RWPE1 (cell line): ENCODE results near the gene HES5.

Source experiments
- CTCF ChIA-PET: fragments of 350-600 bp; sonication (Branson Sonifier 250); formaldehyde crosslinking; extraction: SDS; loops from one replicate; lab custom pipeline; 2021; lab: Yijun Ruan, JAX
- POLR2A ChIA-PET: fragments of 400-600 bp; formaldehyde crosslinking; extraction: SDS; loops from one replicate; lab custom pipeline; 2020; ENCODE audit warnings: antibody characterized with exemption; ENCODE audit not compliant: low non-redundant PET; lab: Yijun Ruan, JAX
- DNase-seq: peaks from one replicate; pipeline ENCODE4 v3.0.0; 2012; ENCODE audit warnings: low spot score
- H3K27ac ChIP-seq: fragments of 450-650 bp; 2 replicates; pipeline ENCODE4 v1.5.1; 2017
- CTCF ChIP-seq: fragments of 450-650 bp; conservative IDR thresholded peaks from 2 replicates; pipeline ENCODE4 v1.5.1; 2017; ENCODE audit warnings: low read depth, mild to moderate bottlenecking

Gene HES5

DNA sequence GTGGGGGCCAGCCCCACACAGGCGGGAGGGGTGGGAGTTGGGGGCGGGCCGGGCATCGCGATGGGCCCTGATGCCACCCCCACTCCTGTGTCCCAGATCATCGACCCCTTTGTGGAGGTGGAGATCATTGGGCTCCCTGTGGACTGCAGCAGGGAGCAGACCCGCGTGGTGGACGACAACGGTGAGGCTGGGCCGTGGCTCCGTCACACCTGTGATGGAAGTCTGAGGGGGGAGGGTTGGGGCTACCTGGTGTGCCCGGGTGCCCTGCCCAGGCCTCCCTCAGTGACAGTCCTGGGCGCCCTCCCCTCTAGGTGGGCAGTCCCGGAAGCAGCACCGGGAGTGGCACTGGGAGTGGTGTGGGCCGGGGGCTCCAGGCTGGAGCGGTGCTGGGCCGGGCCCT, 31.4 kb downstream of the HES5 start:
- POLR2A ChIA-PET: interaction anchor here (0.6 kb wide), 1 partner anchor 70 kb away, joined by 3 read pairs; no protein-coding TSS in a partner anchor
- DNase-seq: no peak
- H3K27ac ChIP-seq: peak overlapping the region; percentile 72
- CTCF ChIA-PET: no interaction called here
- TF ChIP-seq CTCF: no peak

GRCh38 chr1:2497891-2498290, 32.2 kb downstream of the HES5 start:
- no peak for TF ChIP-seq CTCF
- peak overlapping the region; percentile 72 for H3K27ac ChIP-seq
- no peak for DNase-seq
- CTCF ChIA-PET: interaction anchor here (0.6 kb wide), 1 partner anchor 89 kb away, joined by 5 read pairs; no protein-coding TSS in a partner anchor
- POLR2A ChIA-PET: no interaction called here

DNA sequence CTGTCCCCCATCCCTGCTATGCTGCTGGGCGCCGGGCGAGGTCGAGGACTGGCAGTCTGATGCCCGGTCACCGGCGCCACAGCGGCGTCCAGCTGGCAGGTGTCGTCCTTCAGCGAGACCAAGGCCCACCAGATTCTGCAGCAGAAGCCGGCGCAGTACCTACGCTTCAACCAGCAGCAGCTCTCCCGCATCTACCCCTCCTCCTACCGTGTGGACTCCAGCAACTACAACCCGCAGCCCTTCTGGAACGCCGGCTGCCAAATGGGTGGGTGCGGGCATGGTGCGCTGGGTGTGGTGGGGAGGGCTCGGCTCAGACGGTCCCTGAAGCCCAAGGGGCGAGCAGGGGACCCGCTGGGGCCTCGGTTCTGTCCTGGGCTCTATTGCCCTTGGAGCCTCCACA, 33.3 kb downstream of the HES5 start:
- TF ChIP-seq CTCF: no peak
- POLR2A ChIA-PET: no interaction called here

DNA sequence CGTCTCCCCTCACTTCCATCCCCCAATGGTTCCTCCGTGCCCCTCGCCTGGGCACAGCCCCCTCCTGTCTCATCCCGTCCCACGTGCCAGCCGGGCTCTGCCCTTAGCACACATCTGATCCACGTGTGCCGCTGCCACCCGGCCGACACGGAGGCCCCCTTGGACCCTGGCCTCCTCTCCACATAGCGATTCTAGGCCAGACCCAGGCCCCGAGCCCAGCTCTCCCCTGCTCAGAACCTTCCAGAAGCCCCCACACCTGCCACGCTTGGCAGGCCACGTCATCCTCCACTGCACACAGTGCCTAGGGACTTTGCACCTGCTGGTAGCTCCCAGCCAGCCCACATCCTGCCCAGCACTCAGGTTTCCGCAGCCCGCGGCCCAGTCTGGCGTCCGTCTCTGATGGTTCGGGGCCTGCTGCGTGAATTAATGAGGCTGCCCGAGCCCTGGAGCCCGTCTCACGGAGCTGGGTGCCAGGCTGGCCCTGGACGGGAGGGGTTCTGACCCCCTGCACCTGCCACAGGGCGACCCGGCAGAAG, 33.9 kb downstream of the HES5 start:
- ChIA-PET POLR2A (no interaction called here), CTCF (no interaction called here)
- peak overlapping the region; percentile 89; the same call in 1 of the 2 replicates for H3K27ac ChIP-seq
- TF ChIP-seq CTCF: no peak
- DNase-seq: no peak

More for the DNA sequence above, 33.3 kb downstream of the HES5 start:
- 0 out of 2 replicates have a peak overlapping the region, but pooled peaks have one; percentile 72 for H3K27ac ChIP-seq
- no peak for DNase-seq
- CTCF ChIA-PET: interaction anchor here (0.8 kb wide), 1 partner anchor 82 kb away, joined by 3 read pairs; no protein-coding TSS in a partner anchor

DNA sequence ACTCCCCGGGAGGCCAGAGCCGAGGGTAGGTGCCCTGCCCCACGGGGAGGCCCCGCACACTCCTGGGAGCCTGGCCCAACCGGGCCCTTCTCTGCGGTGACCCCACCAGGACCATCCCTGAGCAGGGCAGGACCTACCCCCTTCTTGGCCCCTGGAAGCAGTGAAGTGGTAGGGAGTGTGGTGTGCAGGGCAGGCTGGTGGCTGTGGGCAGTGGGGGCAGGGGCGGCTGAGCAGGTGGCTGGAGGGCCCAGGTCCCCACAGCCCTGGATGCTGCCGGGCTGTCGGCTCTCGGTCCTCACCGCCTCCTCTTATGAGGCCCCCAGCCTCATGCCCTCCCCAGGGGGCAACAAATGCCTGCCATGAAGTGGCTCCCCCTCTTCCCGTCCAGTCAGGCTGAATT, 34.5 kb downstream of the HES5 start:
- CTCF ChIA-PET: interaction anchor here (0.6 kb wide), 1 partner anchor 68 kb away, joined by 5 read pairs; no protein-coding TSS in a partner anchor

DNA sequence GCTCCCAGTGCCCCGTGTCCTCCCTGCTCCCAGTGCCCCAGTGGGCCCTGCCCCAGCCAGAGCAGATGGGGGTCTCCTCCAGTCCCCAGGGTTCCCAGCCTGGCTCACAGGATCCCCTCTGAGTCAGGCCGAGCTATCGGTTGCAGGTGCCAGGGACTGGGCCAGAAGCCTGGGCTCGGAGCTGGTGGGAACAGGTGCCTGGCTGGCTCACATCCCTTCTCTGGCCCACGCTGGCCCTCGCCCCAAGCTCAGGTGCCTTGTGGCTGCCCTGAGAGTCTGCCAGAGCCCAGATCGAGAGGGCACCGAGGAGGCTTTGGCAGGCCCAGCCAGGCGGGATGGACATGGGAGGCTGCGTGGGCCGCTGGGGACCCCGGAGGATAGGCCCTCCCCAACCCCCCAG, 35.0 kb downstream of the HES5 start:
- TF ChIP-seq CTCF: no peak
- POLR2A ChIA-PET: no interaction called here
- CTCF ChIA-PET: interaction anchor here (0.6 kb wide), 1 partner anchor 68 kb away, joined by 5 read pairs; no protein-coding TSS in a partner anchor
- peak overlapping the region; percentile 89 for H3K27ac ChIP-seq
- DNase-seq: no peak

More for the DNA sequence above, 34.5 kb downstream of the HES5 start:
- TF ChIP-seq CTCF: no peak
- POLR2A ChIA-PET: no interaction called here
- H3K27ac ChIP-seq: peak overlapping the region; percentile 89
- no peak for DNase-seq
